Measurements from ENCODE around the gene NUDT8. TPM values are rescaled to one million over a fixed set of nuclear protein-coding genes. Genes with fewer than 3 reads are reported as not detected.
A peak's percentile ranks its signal among the peaks of the same experiment; 100 is the strongest.

The NUDT8 gene
- total and polyA plus RNA-seq, 10 of the 15 experiments (the other 5 are each of a cell fraction or from before 2014, with no cell fraction given): 0.32 to 18.2 (median 9.8) TPM

- peaks cover 7% of the 10 kb centered on the region; the same call in 2 of the 3 replicates for H3K9me3 ChIP-seq (replicated peaks; ENCODE audit: control insufficient read depth, insufficient read depth, low read length)
- no peaks in the 10 kb centered on the region for H4K20me1 ChIP-seq (ENCODE audit: control insufficient read depth, insufficient read depth)
- 0 out of 2 replicates have a peak, but pooled peaks have one; percentile 40 for TF ChIP-seq POLR2AphosphoS5 (IDR thresholded peaks at IDR 0.05; ENCODE audit: low read length)
- TF ChIP-seq SRF (IDR thresholded peaks at IDR 0.05; ENCODE audit: low read depth in 2 of 2, low read length in 2 of 2): no peak
- peak; percentile 41 to 46; a peak in 1 of 4 replicates for TF ChIP-seq BHLHE40 (IDR thresholded peaks at IDR 0.05; ENCODE audit: borderline replicate concordance in 1 of 2, low read depth in 2 of 2, low read length in 1 of 2)
- no peak for TF ChIP-seq ZBTB40 (IDR thresholded peaks at IDR 0.05; ENCODE audit: borderline replicate concordance)
- 0 out of 2 replicates have a peak, but pooled peaks have one; percentile 40 for TF ChIP-seq SMAD5 (IDR thresholded peaks at IDR 0.05; ENCODE audit: low read depth)
- TF ChIP-seq EED (IDR thresholded peaks at IDR 0.05; ENCODE audit: low read depth): no peak; the same call in 1 of the 2 replicates
- TF ChIP-seq POLR2AphosphoS2 (IDR thresholded peaks at IDR 0.05; ENCODE audit: low read depth, low read length): 0 out of 2 replicates have a peak, but pooled peaks have one; percentile 16
- TF ChIP-seq HDAC2 (IDR thresholded peaks at IDR 0.05): no peak
- TF ChIP-seq TCF3 (IDR thresholded peaks at IDR 0.05; ENCODE audit: borderline replicate concordance, insufficient read depth, low read depth, low read length): no peak
- TF ChIP-seq SUPT20H (IDR thresholded peaks at IDR 0.05; ENCODE audit: borderline replicate concordance, control insufficient read depth, low read depth, low read length): no peak
- TF ChIP-seq YY1 (IDR thresholded peaks at IDR 0.05; ENCODE audit: low read depth, low read length): no peak
- TF ChIP-seq ASH2L (IDR thresholded peaks at IDR 0.05; ENCODE audit: borderline replicate concordance, low read depth): no peak
- no peak for TF ChIP-seq IRF4 (IDR thresholded peaks at IDR 0.05; ENCODE audit: low read depth, low read length)
- 84% methylated on average over 5 of the region's 5 CpGs for WGBS (ENCODE audit: insufficient coverage, insufficient replicate concordance, low lambda C conversion rate, missing lambda C conversion rate)
- DNase-seq (ENCODE audit: low read depth, low spot score): no peak
- ChIA-PET POLR2A (interaction anchor here (1.0 to 1.5 kb wide), 4 partner anchors 22 to 149 kb away, joined by 4 to 6 read pairs (median 4); partner anchors contain the start of genes NUDT8 and PTPRCAP), SMC1A (ENCODE audit: uncharacterized antibody, unreplicated experiment) (interaction anchor here (0.7 to 3.3 kb wide), 4 partner anchors 10 to 27 kb away, joined by 4 to 9 read pairs (median 4); no protein-coding TSS in a partner anchor), RAD21 (ENCODE audit: unreplicated experiment) (interaction anchor here (0.8 to 2.9 kb wide), 3 partner anchors 9 to 43 kb away, joined by 3 to 9 read pairs (median 3); partner anchors contain the start of gene NUDT8), CTCF (interaction anchor here (0.8 to 5.8 kb wide), 4 partner anchors 13 to 73 kb away, joined by 3 to 54 read pairs (median 14); partner anchors contain the start of gene NUDT8)
- H3K27ac ChIP-seq (ENCODE audit: control insufficient read depth, insufficient read depth): peak overlapping the region; percentile 64
- no peaks in the 10 kb centered on the region for H3K27me3 ChIP-seq (replicated peaks in 1 of 2; ENCODE audit: control insufficient read depth in 2 of 2, insufficient read depth in 2 of 2, low read length in 1 of 2)
- H3K4me1 ChIP-seq (ENCODE audit: control insufficient read depth, insufficient read depth, low read length): peaks cover 51% of the 10 kb centered on the region
- peak overlapping the region; percentile 96 for H3K4me2 ChIP-seq (ENCODE audit: control insufficient read depth, insufficient read depth)
- no peak; the same call in 2 of the 3 replicates for ATAC-seq
- intact Hi-C loops (cut with micrococcal nuclease; ENCODE audit: unreplicated experiment) (no loop called here), in situ Hi-C loops (cut with MboI) (no loop called here)
- peaks cover 42% of the 10 kb centered on the region for H3K79me2 ChIP-seq (ENCODE audit: control insufficient read depth, insufficient read depth, low read length)
- H3K9ac ChIP-seq (ENCODE audit: control insufficient read depth, insufficient read depth, low read length): peak overlapping the region; percentile 43; the same call in 1 of the 2 replicates
- peak overlapping the region; percentile 85; the same call in 1 of the 2 replicates for H3K4me3 ChIP-seq
- no peak for FAIRE-seq
- H2AFZ ChIP-seq (ENCODE audit: control insufficient read depth, low read depth, low read length): no peak overlapping the region
- BruUV-seq (replicated peaks): no TSS peak
- H3K36me3 ChIP-seq (ENCODE audit: control insufficient read depth in 2 of 2, insufficient read depth in 2 of 2, low read length in 1 of 2): peaks cover 4 to 8% of the 10 kb centered on the region in 2 experiments; a peak in 3 of 4 replicates
Measured at GRCh38 chr11:67586568-67587250, 43.0 kb downstream of the NUDT8 start.
